Hippocampal formation (tissue), 2 donors: ENCODE measurements around the gene FAM83E.
A peak's percentile ranks its signal among the peaks of the same experiment; 100 is the strongest.

Experiments used
- DNase-seq, 2 donors: peaks; one replicate each; lab custom pipeline; 2025; lab: John Stamatoyannopoulos, UW

The FAM83E gene

GRCh38 chr19:48628486-48629296 lies 13.8 kb upstream of the FAM83E start:
- DNase-seq: no peak

DNA sequence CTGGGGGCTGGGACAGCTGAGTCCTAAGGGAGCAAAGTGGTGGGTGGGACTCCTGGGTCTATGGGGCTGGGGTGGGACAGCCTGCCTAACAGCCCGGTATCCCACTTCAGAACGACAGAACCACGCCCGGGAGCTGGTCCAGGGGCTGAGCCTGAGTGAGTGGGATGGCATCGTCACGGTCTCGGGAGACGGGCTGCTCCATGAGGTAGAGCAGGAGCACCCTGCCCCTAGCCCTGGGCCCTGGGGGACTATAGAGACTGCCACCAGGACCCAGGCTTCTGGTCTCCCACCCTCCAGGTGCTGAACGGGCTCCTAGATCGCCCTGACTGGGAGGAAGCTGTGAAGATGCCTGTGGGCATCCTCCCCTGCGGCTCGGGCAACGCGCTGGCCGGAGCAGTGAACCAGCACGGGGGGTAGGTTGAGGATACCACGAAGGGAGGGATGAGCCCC lies 13.0 kb upstream of the FAM83E start:
- DNase-seq: no peak

GRCh38 chr19:48627201-48627864 lies 12.5 kb upstream of the FAM83E start:
- DNase-seq: no peak

GRCh38 chr19:48625891-48626327 lies 11.0 kb upstream of the FAM83E start:
- DNase-seq: no peak

GRCh38 chr19:48624791-48625723 lies 10.2 kb upstream of the FAM83E start:
- DNase-seq: no peak

- peak; percentile 98 to 99 for DNase-seq
Measured at GRCh38 chr19:48624067-48624594, 9.3 kb upstream of the FAM83E start.

DNA sequence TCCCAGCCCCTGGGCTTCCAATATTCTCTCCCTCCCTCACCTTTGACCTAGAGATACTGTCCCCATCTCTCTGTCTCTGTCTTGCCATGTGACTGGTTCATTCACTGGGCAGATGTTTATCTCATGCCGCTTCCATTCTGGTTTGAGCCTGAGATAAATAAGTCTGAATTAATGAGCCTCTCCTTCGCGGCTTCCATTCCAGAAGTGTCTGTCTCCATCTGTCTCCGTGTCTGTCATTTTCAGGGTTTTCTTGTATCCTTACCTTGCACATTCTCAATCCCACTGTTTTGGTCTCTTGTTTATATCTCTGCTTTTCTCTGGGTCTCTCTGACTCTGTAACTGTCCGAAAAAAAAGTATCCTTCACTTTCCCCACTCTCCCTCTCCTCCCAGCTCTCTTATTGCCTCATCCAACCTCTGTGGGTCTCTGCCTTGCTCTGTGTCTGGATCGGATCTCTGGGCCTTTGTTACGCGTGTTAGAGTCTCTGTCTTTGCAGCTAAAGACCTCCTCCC lies 8.7 kb upstream of the FAM83E start:
- DNase-seq: no peak

- DNase-seq: no peak
Measured at GRCh38 chr19:48619692-48620585, 5.1 kb upstream of the FAM83E start.

DNA sequence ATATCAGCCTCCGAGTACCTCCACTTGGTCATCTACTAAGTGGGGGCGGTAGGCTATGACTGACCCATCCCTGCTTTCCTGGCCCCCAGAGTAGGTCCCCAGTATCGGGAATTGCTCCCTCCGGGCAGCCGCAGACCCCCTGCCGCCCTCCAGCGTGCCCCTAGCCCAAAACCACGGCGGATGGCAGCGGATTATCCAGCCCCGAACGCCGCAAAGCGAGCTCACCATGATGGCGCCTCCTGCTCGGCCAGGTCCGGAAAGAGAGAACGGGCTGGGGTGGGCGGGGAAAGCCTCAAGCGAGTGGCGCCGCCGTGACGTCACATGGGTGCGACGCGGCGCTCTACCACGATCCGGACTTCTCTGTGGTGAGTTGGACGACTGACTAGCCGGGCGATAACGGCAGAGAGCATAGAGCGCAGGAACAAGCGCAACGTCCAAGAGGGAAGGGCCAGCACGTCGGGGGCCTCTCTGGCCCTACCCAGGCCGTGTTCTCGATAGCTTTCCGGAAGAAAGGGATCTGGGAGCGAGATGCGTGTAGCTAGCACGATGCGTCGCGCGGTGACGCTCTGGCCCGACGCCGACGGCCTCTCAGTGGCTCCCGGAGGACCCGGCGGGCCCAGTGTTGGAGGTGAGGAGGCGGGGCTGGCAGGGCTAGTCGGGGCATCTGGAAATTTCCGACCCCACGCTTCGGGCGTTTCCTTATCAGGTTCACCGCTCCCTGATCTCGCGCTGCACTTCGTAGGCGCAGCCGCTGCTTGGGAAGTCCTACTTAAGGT lies 4.2 kb upstream of the FAM83E start, which contains the start of the genes RPL18 and SPHK2:
TSS of gene RPL18 (minus strand) at position 263 of the 776 bp plus-strand sequence. CDS start at position 228, 35 bp downstream.
TSS of gene SPHK2 (plus strand) at position 591 of the 776 bp plus-strand sequence. CDS start 1,009 bp downstream, outside the sequence.
- DNase-seq: peak; percentile 98 to 100

GRCh38 chr19:48618278-48618915 lies 3.5 kb upstream of the FAM83E start:
- no peak for DNase-seq

DNA sequence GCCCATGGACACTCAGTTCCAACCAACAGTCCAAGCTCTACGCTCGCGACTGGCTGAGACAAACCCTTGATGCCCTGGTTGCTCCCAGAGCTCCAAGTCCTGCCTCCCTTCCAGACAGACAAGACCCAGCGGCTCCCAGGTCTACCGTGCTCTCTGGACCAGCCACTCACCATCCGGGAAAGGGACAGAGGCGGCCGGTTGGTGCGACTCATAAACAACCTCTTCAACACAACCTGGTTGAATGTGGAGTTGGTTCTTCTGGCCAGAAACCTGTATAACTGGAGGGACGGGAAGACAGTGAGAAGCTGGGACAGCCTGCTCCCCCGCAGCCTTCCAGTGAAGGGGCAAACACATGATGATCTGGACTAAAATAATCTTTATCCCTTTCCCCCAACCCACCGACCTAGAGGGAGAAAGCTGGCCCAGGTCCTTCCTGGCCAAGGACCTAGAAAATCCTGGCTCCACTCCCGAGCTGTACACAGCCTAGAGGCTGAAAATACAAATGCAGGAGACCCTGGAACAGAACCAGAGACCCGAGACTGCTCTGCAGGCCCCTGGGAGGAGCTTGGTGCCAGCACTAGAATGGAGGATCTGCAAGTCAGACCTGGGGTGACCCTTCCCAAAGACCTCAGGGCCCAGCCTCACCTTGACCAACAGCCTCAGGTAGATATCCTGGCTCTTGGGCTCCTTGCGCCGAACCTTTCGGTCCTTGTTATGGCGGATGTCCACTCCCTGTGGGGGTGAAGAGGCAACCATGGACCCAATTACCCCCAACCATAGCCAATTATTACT lies 2.5 kb upstream of the FAM83E start:
- DNase-seq: no peak

- DNase-seq: no peak
Measured at GRCh38 chr19:48616491-48617056, 1.7 kb upstream of the FAM83E start.

DNA sequence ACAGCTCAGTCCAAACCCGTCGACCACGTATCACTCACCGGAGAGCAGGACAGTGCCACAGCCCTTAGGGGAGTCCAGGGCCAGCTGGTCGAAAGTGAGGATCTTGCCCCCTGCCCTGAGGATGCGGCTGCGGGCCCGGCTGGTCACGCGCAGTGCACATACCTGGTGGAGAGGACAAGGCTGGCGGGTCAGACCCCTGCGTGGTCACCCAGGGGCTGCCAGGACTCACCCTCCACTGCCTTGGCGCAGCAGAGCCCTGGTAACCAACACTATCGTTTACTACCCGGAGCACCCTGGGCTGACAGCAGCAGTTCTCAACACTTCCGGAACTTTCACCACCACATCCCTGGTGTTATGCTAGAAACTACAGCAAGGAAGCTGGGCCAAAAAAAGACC lies 1.2 kb upstream of the FAM83E start:
- DNase-seq: no peak

- DNase-seq: no peak
Measured at GRCh38 chr19:48615231-48616040, 560 bp upstream of the FAM83E start.

DNA sequence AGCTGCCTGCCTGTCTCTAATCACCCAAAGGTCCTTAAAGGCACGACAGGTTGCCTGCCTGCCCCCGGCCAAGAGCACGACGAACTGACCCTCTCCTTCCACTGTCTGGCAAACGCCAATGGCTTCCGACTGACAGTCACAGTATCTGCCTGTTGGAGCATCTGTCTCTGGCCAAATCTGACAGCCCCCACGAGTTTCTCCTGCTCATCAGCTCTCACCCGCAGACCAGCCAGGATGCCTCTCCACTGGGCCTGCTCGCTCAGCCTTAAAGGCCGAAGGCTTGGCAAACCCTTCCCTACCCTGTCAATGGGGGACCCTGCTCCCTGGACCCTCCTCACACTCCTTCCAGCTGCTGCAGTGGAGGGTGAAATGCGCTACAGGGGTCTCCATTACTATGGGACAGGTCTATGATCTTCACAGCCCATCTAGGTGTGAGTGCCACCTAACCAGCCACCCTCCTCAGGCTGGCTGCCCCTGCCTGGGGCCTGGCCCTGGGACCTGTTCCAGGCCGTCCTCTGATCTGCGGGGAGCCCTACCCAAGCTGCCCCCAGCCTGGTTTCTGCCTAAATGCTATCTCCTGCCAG lies 932 bp downstream of the FAM83E start:
- DNase-seq: no peak

DNA sequence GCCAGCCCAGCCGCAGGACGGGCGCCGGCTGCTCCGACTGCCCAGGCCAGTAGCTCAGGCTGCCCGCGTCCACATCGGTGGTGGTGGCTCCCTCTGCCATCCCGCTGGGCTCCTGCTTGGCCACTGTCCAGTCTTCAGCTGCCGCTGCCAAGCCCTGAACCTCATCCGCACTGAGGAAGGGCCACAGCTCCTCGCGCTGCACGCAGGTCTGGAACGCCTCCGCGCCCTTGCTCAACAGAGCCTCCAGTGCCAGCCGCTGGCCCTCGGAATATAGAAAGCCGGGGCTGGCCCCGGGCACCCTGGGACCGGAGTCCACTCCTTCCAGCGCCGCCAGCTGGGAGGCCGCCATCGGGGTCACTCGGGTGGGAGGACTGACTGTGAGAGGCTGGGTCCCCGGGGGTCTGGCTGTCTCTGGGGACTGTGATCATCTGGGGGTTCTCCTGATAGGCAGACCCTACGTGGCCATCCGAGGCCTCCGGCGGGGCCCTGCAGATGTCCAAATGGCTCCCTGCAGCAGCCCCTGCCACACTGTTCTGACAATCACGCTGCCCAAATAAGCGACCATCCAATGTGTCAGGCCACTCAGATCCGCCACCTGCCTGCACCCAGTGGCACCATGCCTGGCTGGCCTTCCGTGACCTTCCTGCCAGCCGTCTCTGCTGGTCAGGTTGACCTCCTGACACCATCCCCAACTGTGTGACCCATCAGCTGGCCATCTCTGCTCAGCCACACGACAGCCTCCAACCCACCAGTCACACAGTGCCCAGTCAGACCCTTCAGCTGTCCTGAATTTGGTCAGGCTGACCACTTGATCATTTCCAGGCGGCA lies 1.6 kb downstream of the FAM83E start:
- peak in 1 of 2 donors; percentile 27 for DNase-seq
